ENCODE results near the gene C1orf74. TPM values are rescaled to one million over a fixed set of nuclear protein-coding genes. Genes with fewer than 3 reads are reported as not detected.

C1orf74 gene
- total RNA-seq, 1 donor from 2014 or later = 2.8 TPM

GRCh38 chr1:209736490-209737117 lies 47.8 kb downstream of the C1orf74 start:
- no peak overlapping the region for H3K27ac Mint-ChIP-seq (ENCODE audit: unreplicated experiment)
- H3K4me3 Mint-ChIP-seq (ENCODE audit: unreplicated experiment) = no peak overlapping the region
- H3K27me3 Mint-ChIP-seq (ENCODE audit: unreplicated experiment) = peaks cover 1% of the 10 kb centered on the region
- no peak for TF ChIP-seq CTCF (IDR thresholded peaks at IDR 0.05; ENCODE audit: unreplicated experiment)
- H3K9me3 Mint-ChIP-seq (ENCODE audit: unreplicated experiment) = no peaks in the 10 kb centered on the region
- DNase-seq (ENCODE audit: low spot score) = no peak
- no peaks in the 10 kb centered on the region for H3K4me1 Mint-ChIP-seq (ENCODE audit: unreplicated experiment)
- no peaks in the 10 kb centered on the region for H3K36me3 Mint-ChIP-seq (ENCODE audit: low read depth, unreplicated experiment)

GRCh38 chr1:209733409-209734192 lies 50.8 kb downstream of the C1orf74 start:
- no peaks in the 10 kb centered on the region for H3K4me1 Mint-ChIP-seq (ENCODE audit: unreplicated experiment)
- no peaks in the 10 kb centered on the region for H3K36me3 Mint-ChIP-seq (ENCODE audit: low read depth, unreplicated experiment)

GRCh38 chr1:209732725-209733124 lies 51.6 kb downstream of the C1orf74 start:
- H3K27ac Mint-ChIP-seq (ENCODE audit: unreplicated experiment) = no peak overlapping the region
- no peak overlapping the region for H3K4me3 Mint-ChIP-seq (ENCODE audit: unreplicated experiment)
- DNase-seq (ENCODE audit: low spot score) = no peak
- no peaks in the 10 kb centered on the region for H3K36me3 Mint-ChIP-seq (ENCODE audit: low read depth, unreplicated experiment)
- H3K27me3 Mint-ChIP-seq (ENCODE audit: unreplicated experiment) = no peaks in the 10 kb centered on the region
- TF ChIP-seq CTCF (IDR thresholded peaks at IDR 0.05; ENCODE audit: unreplicated experiment) = no peak
- no peaks in the 10 kb centered on the region for H3K4me1 Mint-ChIP-seq (ENCODE audit: unreplicated experiment)
- no peaks in the 10 kb centered on the region for H3K9me3 Mint-ChIP-seq (ENCODE audit: unreplicated experiment)

More at GRCh38 chr1:209733409-209734192, 50.8 kb downstream of the C1orf74 start:
- no peak for DNase-seq (ENCODE audit: low spot score)
- TF ChIP-seq CTCF (IDR thresholded peaks at IDR 0.05; ENCODE audit: unreplicated experiment) = no peak
- no peaks in the 10 kb centered on the region for H3K27me3 Mint-ChIP-seq (ENCODE audit: unreplicated experiment)
- no peaks in the 10 kb centered on the region for H3K9me3 Mint-ChIP-seq (ENCODE audit: unreplicated experiment)
- H3K4me3 Mint-ChIP-seq (ENCODE audit: unreplicated experiment) = no peak overlapping the region
- no peak overlapping the region for H3K27ac Mint-ChIP-seq (ENCODE audit: unreplicated experiment)

GRCh38 chr1:209729436-209729835 lies 54.9 kb downstream of the C1orf74 start:
- no peaks in the 10 kb centered on the region for H3K4me1 Mint-ChIP-seq (ENCODE audit: unreplicated experiment)
- no peaks in the 10 kb centered on the region for H3K9me3 Mint-ChIP-seq (ENCODE audit: unreplicated experiment)
- no peaks in the 10 kb centered on the region for H3K36me3 Mint-ChIP-seq (ENCODE audit: low read depth, unreplicated experiment)
- DNase-seq (ENCODE audit: low spot score) = no peak
- H3K27me3 Mint-ChIP-seq (ENCODE audit: unreplicated experiment) = no peaks in the 10 kb centered on the region
- no peak for TF ChIP-seq CTCF (IDR thresholded peaks at IDR 0.05; ENCODE audit: unreplicated experiment)
- no peak overlapping the region for H3K4me3 Mint-ChIP-seq (ENCODE audit: unreplicated experiment)
- H3K27ac Mint-ChIP-seq (ENCODE audit: unreplicated experiment) = no peak overlapping the region

Other genes starting within 250 kb of the C1orf74 start
- gene CAMK1G, start 200.8 kb downstream of the C1orf74 start, total RNA-seq (ENCODE audit: unreplicated experiment) = not detected
- 0.21 TPM for gene LAMB3, start 132.1 kb downstream of the C1orf74 start, total RNA-seq (ENCODE audit: unreplicated experiment)
- gene G0S2, start 109.1 kb downstream of the C1orf74 start, total RNA-seq (ENCODE audit: unreplicated experiment) = not detected
- gene HSD11B1, start 79.7 kb downstream of the C1orf74 start, total RNA-seq (ENCODE audit: unreplicated experiment) = not detected
- not detected for gene TRAF3IP3, start 28.5 kb downstream of the C1orf74 start, total RNA-seq (ENCODE audit: unreplicated experiment)
- 21.3 TPM for gene IRF6, start 21.6 kb upstream of the C1orf74 start, total RNA-seq (ENCODE audit: unreplicated experiment)
- 4.6 TPM for gene UTP25, start 43.4 kb upstream of the C1orf74 start, total RNA-seq (ENCODE audit: unreplicated experiment)
- 9.7 TPM for gene SYT14, start 153.7 kb upstream of the C1orf74 start, total RNA-seq (ENCODE audit: unreplicated experiment)